HG03457 (cell line): ENCODE data around the gene UQCRC1.

Experiments used
- ATAC-seq: cut with Tn5 transposase; IDR thresholded peaks from one replicate; pipeline ENCODE4 v1.9.1; 2021; ENCODE audit warnings: moderate number of reproducible peaks; ENCODE audit not compliant: unreplicated experiment

The UQCRC1 gene

GRCh38 chr3:48633743-48634142 is 24.3 kb upstream of the UQCRC1 start:
- ATAC-seq = no peak

GRCh38 chr3:48633256-48633655 is 23.8 kb upstream of the UQCRC1 start:
- no peak for ATAC-seq

GRCh38 chr3:48631516-48632448 is 22.3 kb upstream of the UQCRC1 start:
- ATAC-seq = no peak

- no peak for ATAC-seq
Measured at GRCh38 chr3:48630833-48631232, 21.4 kb upstream of the UQCRC1 start.

- no peak for ATAC-seq
Measured at GRCh38 chr3:48630407-48630806, 21.0 kb upstream of the UQCRC1 start.

GRCh38 chr3:48629894-48630293 is 20.4 kb upstream of the UQCRC1 start:
- ATAC-seq = no peak

GRCh38 chr3:48628277-48629017 is 19.0 kb upstream of the UQCRC1 start:
- ATAC-seq = no peak

GRCh38 chr3:48625600-48625999 is 16.2 kb upstream of the UQCRC1 start:
- ATAC-seq = no peak

- no peak for ATAC-seq
Measured at GRCh38 chr3:48624767-48625166, 15.3 kb upstream of the UQCRC1 start.

- no peak for ATAC-seq
Measured at GRCh38 chr3:48623851-48624547, 14.6 kb upstream of the UQCRC1 start.

- no peak for ATAC-seq
Measured at GRCh38 chr3:48621461-48621869, 12.0 kb upstream of the UQCRC1 start, which contains the start of gene TMEM89. Gene TMEM89, minus strand, starts transcription at chr3:48621769. Its CDS starts 13 bp downstream, at chr3:48621756.

GRCh38 chr3:48619541-48620524 is 10.4 kb upstream of the UQCRC1 start:
- no peak for ATAC-seq

- no peak for ATAC-seq
Measured at GRCh38 chr3:48617559-48617958, 8.1 kb upstream of the UQCRC1 start.

- no peak for ATAC-seq
Measured at GRCh38 chr3:48614044-48614443, 4.6 kb upstream of the UQCRC1 start.

- no peak for ATAC-seq
Measured at GRCh38 chr3:48612309-48612708, 2.9 kb upstream of the UQCRC1 start.

- no peak for ATAC-seq
Measured at GRCh38 chr3:48607519-48607918, 1.9 kb downstream of the UQCRC1 start.

GRCh38 chr3:48601622-48601994 is 7.8 kb downstream of the UQCRC1 start:
- ATAC-seq = no peak

GRCh38 chr3:48600711-48601621 is 8.5 kb downstream of the UQCRC1 start:
- ATAC-seq = no peak
